DND-41 (cell line): ENCODE results near the gene SENP7.
A peak's percentile ranks its signal among the peaks of the same experiment; 100 is the strongest.

Experiments
- ATAC-seq: fragments of 200-7000 bp; cut with Tn5 transposase; 3 replicates; pipeline ENCODE4 v1.9.1; 2021; ENCODE audit warnings: low read depth; ENCODE audit not compliant: insufficient read depth
- DNase-seq: peaks from one replicate; pipeline ENCODE4 v3.0.0-alpha.2; 2020
- H2AFZ ChIP-seq: 2 replicates; pipeline ENCODE4 v1.6.0; 2012; ENCODE audit warnings: low read depth, low read length
- H3K27ac ChIP-seq: 2 replicates; pipeline ENCODE4 v1.5.1; 2012; ENCODE audit warnings: low read length, inconsistent platforms
- H3K27me3 ChIP-seq: fragments of 200-600 bp; sonication (generic); 2 replicates; pipeline ENCODE4 v1.6.0; 2012; ENCODE audit warnings: low read length, mild to moderate bottlenecking, inconsistent platforms; ENCODE audit not compliant: insufficient read depth, poor library complexity
- H3K36me3 ChIP-seq: 2 replicates; pipeline ENCODE4 v1.5.1; 2012; ENCODE audit warnings: low read length, inconsistent platforms; ENCODE audit not compliant: insufficient read depth
- H3K4me1 ChIP-seq: 2 replicates; pipeline ENCODE4 v1.5.1; 2012; ENCODE audit warnings: mild to moderate bottlenecking, low read length; ENCODE audit not compliant: insufficient read depth
- H3K4me2 ChIP-seq: 2 replicates; pipeline ENCODE4 v1.6.0; 2012; ENCODE audit warnings: mild to moderate bottlenecking, moderate library complexity, low read length, inconsistent platforms; ENCODE audit not compliant: insufficient read depth
- H3K4me3 ChIP-seq, 2 experiments: fragments of 200-600 bp in 1 of 2; shearing (Covaris generic) in 1 of 2; 2 replicates each; pipeline ENCODE4 v1.5.1; 2012 to 2016; ENCODE audit warnings: inconsistent platforms in 2 of 2, low read length in 2 of 2, mild to moderate bottlenecking in 2 of 2, low read depth in 1 of 2, moderate library complexity in 1 of 2
- H3K79me2 ChIP-seq: 2 replicates; pipeline ENCODE4 v1.6.0; 2012; ENCODE audit warnings: low read length, inconsistent platforms; ENCODE audit not compliant: insufficient read depth
- H3K9ac ChIP-seq: 2 replicates; pipeline ENCODE4 v1.6.0; 2012; ENCODE audit warnings: low read depth, mild to moderate bottlenecking, inconsistent platforms, low read length, moderate library complexity
- H3K9me3 ChIP-seq: 2 replicates; pipeline ENCODE4 v1.5.1; 2012; ENCODE audit warnings: low read length, moderate library complexity, mild to moderate bottlenecking, inconsistent platforms; ENCODE audit not compliant: insufficient read depth, severe bottlenecking
- H4K20me1 ChIP-seq: 2 replicates; pipeline ENCODE4 v1.6.0; 2012; ENCODE audit warnings: low read length; ENCODE audit not compliant: insufficient read depth
- CTCF ChIP-seq: IDR thresholded peaks from 2 replicates; pipeline ENCODE4 v1.5.1; 2012; ENCODE audit warnings: borderline replicate concordance, low read length, moderate library complexity, mild to moderate bottlenecking; ENCODE audit not compliant: poor library complexity, severe bottlenecking; ENCODE audit errors: extremely low read depth
- EZH2 ChIP-seq: IDR thresholded peaks from 3 replicates; pipeline ENCODE4 v1.6.1; 2012; ENCODE audit warnings: borderline replicate concordance, low read depth, mild to moderate bottlenecking, moderate library complexity, low read length, inconsistent platforms; ENCODE audit not compliant: severe bottlenecking

SENP7 gene

DNA sequence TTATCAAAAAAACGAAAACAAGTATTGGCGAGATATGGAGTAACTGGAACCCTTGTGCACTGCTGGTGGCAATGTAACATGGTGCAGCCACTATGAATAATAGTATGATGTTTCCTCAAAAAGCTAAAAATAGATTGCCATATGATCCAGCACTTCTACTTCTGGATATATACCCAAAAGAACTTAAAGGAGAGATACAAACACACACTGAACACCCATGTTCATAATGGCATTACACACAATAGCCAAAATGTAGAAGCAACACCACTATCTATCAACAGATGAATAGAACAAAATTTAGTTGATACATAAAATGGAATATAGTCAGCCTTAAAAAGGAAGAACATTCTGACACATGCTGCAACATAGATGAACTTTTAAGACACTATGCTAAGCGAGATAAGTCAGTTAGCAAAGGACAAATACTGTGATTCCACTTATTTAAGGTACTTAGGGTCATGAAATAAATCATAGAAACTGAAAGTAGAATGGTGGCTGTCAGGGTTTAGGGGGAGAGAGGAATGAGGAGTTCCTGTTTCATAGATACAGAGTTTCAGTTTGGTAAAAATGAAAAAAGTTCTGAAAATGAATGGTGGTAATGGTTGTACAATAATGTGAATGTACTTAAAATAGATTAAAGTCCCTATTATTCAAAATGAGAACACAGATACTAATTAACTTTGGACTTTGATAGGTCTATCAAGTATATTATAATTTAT is 133.2 kb downstream of the SENP7 start:
- Histone ChIP-seq H3K27ac (no peak overlapping the region), H3K27me3 (no peaks in the 10 kb centered on the region), H2AFZ (no peak overlapping the region), H3K4me2 (no peak overlapping the region), H3K4me3 (no peak overlapping the region), H3K36me3 (peaks cover 3% of the 10 kb centered on the region; the same call in 1 of the 2 replicates), H3K4me1 (no peaks in the 10 kb centered on the region), H3K9me3 (no peaks in the 10 kb centered on the region), H3K79me2 (peaks cover 10% of the 10 kb centered on the region), H3K9ac (no peak overlapping the region), H4K20me1 (0 out of 2 replicates have a peak, but pooled peaks cover 5% of the 10 kb centered on the region)
- no peak for TF ChIP-seq EZH2
- no peak for TF ChIP-seq CTCF
- DNase-seq, result no peak
- peak; percentile 59; the same call in 1 of the 3 replicates for ATAC-seq

- no peak overlapping the region for H3K27ac ChIP-seq
- DNase-seq (no peak), ATAC-seq (no peak)
- H3K9ac ChIP-seq, result no peak overlapping the region
- no peaks in the 10 kb centered on the region for H3K9me3 ChIP-seq
- no peaks in the 10 kb centered on the region for H3K27me3 ChIP-seq
- H4K20me1 ChIP-seq, result no peaks in the 10 kb centered on the region
- H3K4me2 ChIP-seq, result no peak overlapping the region
- H3K4me1 ChIP-seq, result no peaks in the 10 kb centered on the region
- no peaks in the 10 kb centered on the region; the same call in 1 of the 2 replicates for H3K36me3 ChIP-seq
- H3K79me2 ChIP-seq, result peaks cover 8% of the 10 kb centered on the region; the same call in 1 of the 2 replicates
- no peak overlapping the region for H2AFZ ChIP-seq
- TF ChIP-seq EZH2 (no peak), CTCF (no peak)
- H3K4me3 ChIP-seq, result no peak overlapping the region
Observed at GRCh38 chr3:101377796-101378195, 135.2 kb downstream of the SENP7 start.

- no peak for DNase-seq
- Histone ChIP-seq H3K9me3 (no peaks in the 10 kb centered on the region), H3K4me2 (no peak overlapping the region), H3K27me3 (no peaks in the 10 kb centered on the region), H2AFZ (no peak overlapping the region), H3K79me2 (peaks cover 8% of the 10 kb centered on the region; the same call in 1 of the 2 replicates), H3K4me1 (no peaks in the 10 kb centered on the region), H4K20me1 (no peaks in the 10 kb centered on the region), H3K27ac (no peak overlapping the region), H3K9ac (no peak overlapping the region), H3K36me3 (no peaks in the 10 kb centered on the region; the same call in 1 of the 2 replicates), H3K4me3 (no peak overlapping the region)
- TF ChIP-seq CTCF, result no peak
- TF ChIP-seq EZH2, result no peak
- ATAC-seq, result no peak
Observed at GRCh38 chr3:101377209-101377608, 135.8 kb downstream of the SENP7 start.
